ENCODE measurements around the gene L3MBTL4. TPM values are rescaled to one million over a fixed set of nuclear protein-coding genes. Genes with fewer than 3 reads are reported as not detected.

The L3MBTL4 gene
- total and polyA plus RNA-seq, 10 of the 15 experiments (the other 5 are each of a cell fraction or from before 2014, with no cell fraction given): 1.3 to 8.7 (median 3.8) TPM

DNA sequence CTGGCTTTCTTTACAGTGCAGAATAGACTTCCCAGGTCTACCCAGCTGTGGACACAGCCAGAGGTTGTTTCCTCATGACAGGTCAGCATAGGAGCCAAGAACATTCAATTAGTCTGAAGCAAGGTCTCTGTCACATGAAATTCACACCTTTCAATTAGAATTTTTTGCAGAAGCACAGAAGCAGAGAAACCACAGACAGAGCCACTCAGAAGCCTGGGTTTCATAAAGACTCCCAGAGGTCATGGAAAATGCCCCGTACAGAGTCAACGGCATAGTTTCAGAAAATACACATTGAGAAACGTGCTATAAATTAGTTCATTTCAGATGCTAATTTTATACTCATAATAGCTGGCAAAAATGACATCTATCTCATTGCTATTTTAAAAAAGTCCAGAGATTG lies 432.4 kb downstream of the L3MBTL4 start (continued):
- TF ChIP-seq, protein P1, sequence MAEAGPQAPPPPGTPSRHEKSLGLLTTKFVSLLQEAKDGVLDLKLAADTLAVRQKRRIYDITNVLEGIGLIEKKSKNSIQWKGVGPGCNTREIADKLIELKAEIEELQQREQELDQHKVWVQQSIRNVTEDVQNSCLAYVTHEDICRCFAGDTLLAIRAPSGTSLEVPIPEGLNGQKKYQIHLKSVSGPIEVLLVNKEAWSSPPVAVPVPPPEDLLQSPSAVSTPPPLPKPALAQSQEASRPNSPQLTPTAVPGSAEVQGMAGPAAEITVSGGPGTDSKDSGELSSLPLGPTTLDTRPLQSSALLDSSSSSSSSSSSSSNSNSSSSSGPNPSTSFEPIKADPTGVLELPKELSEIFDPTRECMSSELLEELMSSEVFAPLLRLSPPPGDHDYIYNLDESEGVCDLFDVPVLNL (IDR thresholded peaks at IDR 0.05; ENCODE audit: low read depth, low read length): no peak
- TF ChIP-seq SMARCA5 (IDR thresholded peaks at IDR 0.05): no peak
- TF ChIP-seq, protein P2, sequence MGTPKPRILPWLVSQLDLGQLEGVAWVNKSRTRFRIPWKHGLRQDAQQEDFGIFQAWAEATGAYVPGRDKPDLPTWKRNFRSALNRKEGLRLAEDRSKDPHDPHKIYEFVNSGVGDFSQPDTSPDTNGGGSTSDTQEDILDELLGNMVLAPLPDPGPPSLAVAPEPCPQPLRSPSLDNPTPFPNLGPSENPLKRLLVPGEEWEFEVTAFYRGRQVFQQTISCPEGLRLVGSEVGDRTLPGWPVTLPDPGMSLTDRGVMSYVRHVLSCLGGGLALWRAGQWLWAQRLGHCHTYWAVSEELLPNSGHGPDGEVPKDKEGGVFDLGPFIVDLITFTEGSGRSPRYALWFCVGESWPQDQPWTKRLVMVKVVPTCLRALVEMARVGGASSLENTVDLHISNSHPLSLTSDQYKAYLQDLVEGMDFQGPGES (IDR thresholded peaks at IDR 0.05): no peak
- TF ChIP-seq ZZZ3 (IDR thresholded peaks at IDR 0.05; ENCODE audit: control insufficient read depth, insufficient read length, low read depth): no peak
- TF ChIP-seq STAT3 (IDR thresholded peaks at IDR 0.05; ENCODE audit: low read depth, low read length): no peak
- TF ChIP-seq ATF3 (IDR thresholded peaks at IDR 0.05; ENCODE audit: borderline replicate concordance, extremely low read depth, low read depth, low read length): no peak
- no peak for TF ChIP-seq CHD1 (IDR thresholded peaks at IDR 0.05; ENCODE audit: low read depth, low read length)
- TF ChIP-seq POLR2AphosphoS2 (IDR thresholded peaks at IDR 0.05; ENCODE audit: low read depth, low read length): no peak
- no peak for TF ChIP-seq SREBF1 (IDR thresholded peaks at IDR 0.05; ENCODE audit: low read length)
- no peak for TF ChIP-seq RBBP5 (conservative IDR thresholded peaks at IDR 0.05)
- no peak for TF ChIP-seq TAF1 (IDR thresholded peaks at IDR 0.05; ENCODE audit: borderline replicate concordance, low read depth, low read length)
- TF ChIP-seq NR2C2 (IDR thresholded peaks at IDR 0.05; ENCODE audit: borderline replicate concordance, control insufficient read depth, insufficient read length, low read depth): no peak
- peak; percentile 69; the same call in 1 of the 2 replicates for TF ChIP-seq PAX5 (IDR thresholded peaks at IDR 0.05; ENCODE audit: borderline replicate concordance, low read depth, low read length)
- no peak for TF ChIP-seq ZBTB4 (CRISPR knock-in tag; IDR thresholded peaks at IDR 0.05)
- no peak for TF ChIP-seq TARDBP (IDR thresholded peaks at IDR 0.05; ENCODE audit: borderline replicate concordance)
- TF ChIP-seq CEBPZ (IDR thresholded peaks at IDR 0.05; ENCODE audit: low read depth, low read length): no peak
- no peak for TF ChIP-seq RB1 (IDR thresholded peaks at IDR 0.05; ENCODE audit: borderline replicate concordance)
- peak; percentile 57 to 61; a peak in 2 of 4 replicates for TF ChIP-seq EP300 (IDR thresholded peaks at IDR 0.05; ENCODE audit: borderline replicate concordance in 1 of 2, control insufficient read depth in 1 of 2, low read depth in 2 of 2, low read length in 2 of 2)
- TF ChIP-seq, protein P3, sequence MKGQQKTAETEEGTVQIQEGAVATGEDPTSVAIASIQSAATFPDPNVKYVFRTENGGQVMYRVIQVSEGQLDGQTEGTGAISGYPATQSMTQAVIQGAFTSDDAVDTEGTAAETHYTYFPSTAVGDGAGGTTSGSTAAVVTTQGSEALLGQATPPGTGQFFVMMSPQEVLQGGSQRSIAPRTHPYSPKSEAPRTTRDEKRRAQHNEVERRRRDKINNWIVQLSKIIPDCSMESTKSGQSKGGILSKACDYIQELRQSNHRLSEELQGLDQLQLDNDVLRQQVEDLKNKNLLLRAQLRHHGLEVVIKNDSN (IDR thresholded peaks at IDR 0.05; ENCODE audit: borderline replicate concordance, extremely low read length, insufficient read depth, low read depth, low read length): no peak
- TF ChIP-seq MAX (IDR thresholded peaks at IDR 0.05; ENCODE audit: low read depth, low read length): no peak
